Gastroesophageal sphincter (tissue), 4 donors: Measurements from ENCODE around the gene DHDH. TPM values are rescaled to one million over a fixed set of nuclear protein-coding genes. Genes with fewer than 3 reads are reported as not detected.

ENCODE experiments used
- ATAC-seq: fragments of 150-250 bp; one replicate; pipeline ENCODE4 v1.9.1; 2016; ENCODE audit warnings: mild to moderate bottlenecking, moderate library complexity
- H3K27ac ChIP-seq, 4 donors: fragments of 200-600 bp; sonication (generic) in 3 of 4; 1 replicate in 3 of 4; 2 replicates in 1 of 4; pipeline ENCODE4 v1.5.1; 2016 to 2019
- H3K27me3 ChIP-seq: fragments of 200-600 bp; sonication (generic); one replicate; pipeline ENCODE4 v1.5.1; 2019
- H3K36me3 ChIP-seq, 2 donors: fragments of 200-600 bp; sonication (generic); one replicate each; pipeline ENCODE4 v1.5.1; 2019; ENCODE audit warnings: control low read depth in 1 of 2
- H3K4me1 ChIP-seq, 3 donors: fragments of 200-600 bp; sonication (generic); 1 replicate in 2 of 3; 2 replicates in 1 of 3; pipeline ENCODE4 v1.5.1; 2016 to 2019; ENCODE audit warnings: control low read depth in 2 of 3
- H3K4me3 ChIP-seq, 2 donors: fragments of 200-600 bp; sonication (generic); one replicate each; pipeline ENCODE4 v1.5.1; 2019; ENCODE audit warnings: mild to moderate bottlenecking in 1 of 2, moderate library complexity in 1 of 2
- H3K9me3 ChIP-seq, 3 donors: fragments of 200-600 bp; sonication (generic); one replicate each; pipeline ENCODE4 v1.5.1; 2017 to 2019; ENCODE audit warnings: control low read depth in 2 of 3
- CTCF ChIP-seq, 4 experiments: fragments of 200-600 bp in 2 of 4; fragments of 450-650 bp in 2 of 4; sonication (generic) in 1 of 4; IDR thresholded peaks; one replicate each; pipeline ENCODE4 v1.5.1; 2017 to 2019; ENCODE audit warnings: antibody characterized with exemption in 4 of 4, mild to moderate bottlenecking in 2 of 4, moderate library complexity in 2 of 4
- EP300 ChIP-seq: sonication (generic); formaldehyde crosslinking; IDR thresholded peaks from one replicate; pipeline ENCODE4 v1.6.1; 2017; ENCODE audit warnings: antibody characterized with exemption, mild to moderate bottlenecking
- POLR2A ChIP-seq, 2 donors: fragments of 450-650 bp; IDR thresholded peaks; one replicate each; pipeline ENCODE4 v1.6.1; 2017; ENCODE audit warnings: antibody characterized with exemption in 2 of 2, mild to moderate bottlenecking in 2 of 2, moderate library complexity in 1 of 2
- POLR2AphosphoS5 ChIP-seq: sonication (generic); formaldehyde crosslinking; IDR thresholded peaks from one replicate; pipeline ENCODE4 v1.6.1; 2017; ENCODE audit warnings: antibody characterized with exemption
- WGBS, 2 donors: methylation state at CpG; one replicate each; pipeline ENCODE4 v1.1.5; 2018; ENCODE audit warnings: low coverage in 1 of 2; 5-methylcytosine and 5-hydroxymethylcytosine counted together
- total RNA-seq, 4 donors: library from RNA; depleted of rRNA; stranded (reverse); fragments of >200 nt; gene quantifications; one replicate each; pipeline ENCODE4 v1.1.0, GENCODE V29; 2016

The DHDH gene
- total RNA-seq, 4 donors from 2014 or later: 0.81 TPM; not detected in 3

GRCh38 chr19:48986211-48986610 is 52.7 kb downstream of the DHDH start:
- Histone ChIP-seq H3K27me3 (no peaks in the 10 kb centered on the region), H3K27ac (peak overlapping the region in 1 of 4 donors; percentile 19), H3K9me3 (no peaks in the 10 kb centered on the region), H3K4me1 (peaks cover 0 to 17% (median 11%) of the 10 kb centered on the region in 3 donors), H3K4me3 (no peak overlapping the region), H3K36me3 (peaks cover 0 to 97% of the 10 kb centered on the region in 2 donors)
- no peak for TF ChIP-seq POLR2A (IDR thresholded peaks at IDR 0.05)
- no peak for TF ChIP-seq POLR2AphosphoS5
- no peak for TF ChIP-seq EP300
- TF ChIP-seq CTCF (IDR thresholded peaks at IDR 0.05): no peak
- ATAC-seq: no peak
- WGBS, 2 donors: 100% methylated on average over 1 of the region's 3 CpGs

GRCh38 chr19:48987323-48987722 is 53.8 kb downstream of the DHDH start:
- H3K27me3 ChIP-seq: no peaks in the 10 kb centered on the region
- peaks cover 0 to 27% (median 21%) of the 10 kb centered on the region in 3 donors for H3K4me1 ChIP-seq
- 77 to 96% methylated on average over 3 to 5 of the region's 7 CpGs for WGBS, 2 donors
- peaks cover 0 to 86% of the 10 kb centered on the region in 2 donors for H3K36me3 ChIP-seq
- no peak overlapping the region for H3K4me3 ChIP-seq
- H3K9me3 ChIP-seq: no peaks in the 10 kb centered on the region
- no peak for ATAC-seq
- TF ChIP-seq POLR2AphosphoS5: no peak
- TF ChIP-seq CTCF (IDR thresholded peaks at IDR 0.05): no peak
- TF ChIP-seq EP300: no peak
- TF ChIP-seq POLR2A (IDR thresholded peaks at IDR 0.05): no peak
- no peak overlapping the region for H3K27ac ChIP-seq

GRCh38 chr19:48988286-48988685 is 54.8 kb downstream of the DHDH start:
- H3K36me3 ChIP-seq: peaks cover 0 to 77% of the 10 kb centered on the region in 2 donors
- no peak for TF ChIP-seq EP300
- no peak for TF ChIP-seq CTCF (IDR thresholded peaks at IDR 0.05)
- TF ChIP-seq POLR2A (IDR thresholded peaks at IDR 0.05): no peak
- TF ChIP-seq POLR2AphosphoS5: no peak

GRCh38 chr19:48988860-48989259 is 55.4 kb downstream of the DHDH start:
- no peak overlapping the region for H3K4me3 ChIP-seq
- H3K4me1 ChIP-seq: peaks cover 0 to 28% (median 21%) of the 10 kb centered on the region in 3 donors
- TF ChIP-seq POLR2A (IDR thresholded peaks at IDR 0.05): no peak
- TF ChIP-seq POLR2AphosphoS5: no peak
- TF ChIP-seq CTCF (IDR thresholded peaks at IDR 0.05): no peak
- TF ChIP-seq EP300: no peak
- no peak overlapping the region for H3K27ac ChIP-seq
- 88 to 100% methylated on average over 2 to 8 of the region's 9 CpGs for WGBS, 2 donors
- H3K36me3 ChIP-seq: peaks cover 0 to 71% of the 10 kb centered on the region in 2 donors
- ATAC-seq: no peak
- no peaks in the 10 kb centered on the region for H3K27me3 ChIP-seq
- no peaks in the 10 kb centered on the region for H3K9me3 ChIP-seq

More at GRCh38 chr19:48988286-48988685, 54.8 kb downstream of the DHDH start:
- H3K4me1 ChIP-seq: peaks cover 0 to 27% (median 21%) of the 10 kb centered on the region in 3 donors
- H3K9me3 ChIP-seq: no peaks in the 10 kb centered on the region
- ATAC-seq: no peak
- WGBS, 2 donors: 96 to 100% methylated on average over 3 to 7 of the region's 7 CpGs
- H3K27ac ChIP-seq: no peak overlapping the region
- no peaks in the 10 kb centered on the region for H3K27me3 ChIP-seq
- H3K4me3 ChIP-seq: no peak overlapping the region

GRCh38 chr19:48989701-48990291 is 56.3 kb downstream of the DHDH start:
- peaks cover 0 to 37% (median 28%) of the 10 kb centered on the region in 3 donors for H3K4me1 ChIP-seq
- peaks cover 0 to 62% of the 10 kb centered on the region in 2 donors for H3K36me3 ChIP-seq
- no peak for ATAC-seq
- H3K27ac ChIP-seq: peak overlapping the region in 3 of 4 donors; percentile 43 to 95 (median 46)
- no peak for TF ChIP-seq EP300
- TF ChIP-seq CTCF (IDR thresholded peaks at IDR 0.05): no peak
- no peak for TF ChIP-seq POLR2A (IDR thresholded peaks at IDR 0.05)
- no peak for TF ChIP-seq POLR2AphosphoS5
- H3K4me3 ChIP-seq: no peak overlapping the region
- WGBS, 2 donors: 80 to 87% methylated on average over 6 to 10 of the region's 17 CpGs
- H3K27me3 ChIP-seq: no peaks in the 10 kb centered on the region
- H3K9me3 ChIP-seq: no peaks in the 10 kb centered on the region
